ENCODE measurements around the gene PRDM16. TPM values are rescaled to one million over a fixed set of nuclear protein-coding genes. Genes with fewer than 3 reads are reported as not detected.

Gene PRDM16
- total RNA-seq, 2 donors from 2014 or later = 0.25 TPM; not detected in 1

- no peaks in the 10 kb centered on the region for H3K36me3 Mint-ChIP-seq
- DNase-seq (ENCODE audit: low spot score in 2 of 2) (no peak), ATAC-seq (no peak)
- no peaks in the 10 kb centered on the region for H3K9me3 Mint-ChIP-seq
- H3K27ac Mint-ChIP-seq = no peak overlapping the region
These were observed 38.9 kb upstream of the PRDM16 start for GRCh38 chr1:3029991-3030662.

GRCh38 chr1:3030663-3031381 is 38.2 kb upstream of the PRDM16 start:
- ATAC-seq (no peak), DNase-seq (ENCODE audit: low spot score in 2 of 2) (no peak)
- no peak overlapping the region for H3K27ac Mint-ChIP-seq
- H3K36me3 Mint-ChIP-seq = no peaks in the 10 kb centered on the region
- H3K9me3 Mint-ChIP-seq = no peaks in the 10 kb centered on the region

GRCh38 chr1:3031401-3032221 is 37.4 kb upstream of the PRDM16 start:
- ATAC-seq (no peak), DNase-seq (ENCODE audit: low spot score in 2 of 2) (peak in 1 of 2 donors; percentile 38)
- Mint-ChIP-seq H3K9me3 (no peaks in the 10 kb centered on the region), H3K27ac (no peak overlapping the region), H3K36me3 (no peaks in the 10 kb centered on the region)

- no peaks in the 10 kb centered on the region for H3K36me3 Mint-ChIP-seq
- peak in 1 of 2 donors; percentile 13 for ATAC-seq
- H3K27ac Mint-ChIP-seq = peak overlapping the region in 1 of 2 donors; percentile 60
- peak in 1 of 2 donors; percentile 39 for DNase-seq (ENCODE audit: low spot score in 2 of 2)
- no peaks in the 10 kb centered on the region for H3K9me3 Mint-ChIP-seq
These were observed 36.5 kb upstream of the PRDM16 start for GRCh38 chr1:3032371-3033039.

GRCh38 chr1:3033040-3033789 is 35.8 kb upstream of the PRDM16 start:
- H3K27ac Mint-ChIP-seq = no peak overlapping the region
- H3K36me3 Mint-ChIP-seq = no peaks in the 10 kb centered on the region
- peak; percentile 29 to 69 for ATAC-seq
- no peaks in the 10 kb centered on the region for H3K9me3 Mint-ChIP-seq
- DNase-seq (ENCODE audit: low spot score in 2 of 2) = peak in 1 of 2 donors; percentile 16

GRCh38 chr1:3033790-3034090 is 35.3 kb upstream of the PRDM16 start:
- no peaks in the 10 kb centered on the region for H3K9me3 Mint-ChIP-seq
- no peaks in the 10 kb centered on the region for H3K36me3 Mint-ChIP-seq
- no peak for DNase-seq (ENCODE audit: low spot score in 2 of 2)
- no peak for ATAC-seq
- H3K27ac Mint-ChIP-seq = no peak overlapping the region

GRCh38 chr1:3034162-3034561 is 34.8 kb upstream of the PRDM16 start:
- DNase-seq (ENCODE audit: low spot score in 2 of 2) (peak in 1 of 2 donors; percentile 16), ATAC-seq (no peak)
- no peak overlapping the region for H3K27ac Mint-ChIP-seq
- no peaks in the 10 kb centered on the region for H3K36me3 Mint-ChIP-seq
- H3K9me3 Mint-ChIP-seq = no peaks in the 10 kb centered on the region

GRCh38 chr1:3034728-3035562 is 34.1 kb upstream of the PRDM16 start:
- Mint-ChIP-seq H3K9me3 (no peaks in the 10 kb centered on the region), H3K36me3 (no peaks in the 10 kb centered on the region), H3K27ac (no peak overlapping the region)
- ATAC-seq (no peak), DNase-seq (ENCODE audit: low spot score in 2 of 2) (peak in 1 of 2 donors; percentile 21)

GRCh38 chr1:3035563-3036446 is 33.2 kb upstream of the PRDM16 start:
- no peak overlapping the region for H3K27ac Mint-ChIP-seq
- H3K9me3 Mint-ChIP-seq = no peaks in the 10 kb centered on the region
- DNase-seq (ENCODE audit: low spot score in 2 of 2) (no peak), ATAC-seq (no peak)
- no peaks in the 10 kb centered on the region for H3K36me3 Mint-ChIP-seq

- no peaks in the 10 kb centered on the region for H3K36me3 Mint-ChIP-seq
- no peak for DNase-seq (ENCODE audit: low spot score in 2 of 2)
- ATAC-seq = no peak
- no peak overlapping the region for H3K27ac Mint-ChIP-seq
- H3K9me3 Mint-ChIP-seq = no peaks in the 10 kb centered on the region
These were observed 32.3 kb upstream of the PRDM16 start for GRCh38 chr1:3036447-3037280.

GRCh38 chr1:3037281-3038040 is 31.5 kb upstream of the PRDM16 start:
- ATAC-seq (no peak), DNase-seq (ENCODE audit: low spot score in 2 of 2) (no peak)
- Mint-ChIP-seq H3K27ac (no peak overlapping the region), H3K36me3 (no peaks in the 10 kb centered on the region), H3K9me3 (no peaks in the 10 kb centered on the region)

- Mint-ChIP-seq H3K9me3 (no peaks in the 10 kb centered on the region), H3K36me3 (no peaks in the 10 kb centered on the region), H3K27ac (no peak overlapping the region)
- DNase-seq (ENCODE audit: low spot score in 2 of 2) = no peak
- no peak for ATAC-seq
These were observed 30.9 kb upstream of the PRDM16 start for GRCh38 chr1:3038113-3038551.

GRCh38 chr1:3038571-3039181 is 30.3 kb upstream of the PRDM16 start:
- H3K36me3 Mint-ChIP-seq = no peaks in the 10 kb centered on the region
- DNase-seq (ENCODE audit: low spot score in 2 of 2) (no peak), ATAC-seq (no peak)
- no peak overlapping the region for H3K27ac Mint-ChIP-seq
- no peaks in the 10 kb centered on the region for H3K9me3 Mint-ChIP-seq

All from activated naive CD4-positive, alpha-beta T cell treated with anti-CD3 and anti-CD28 coated beads, Interleukin-2, amount 50 U/mL, for 72 hours (primary cell).